NCI-H1417 treated with DMSO at 0.1 percent for 48 hours (cell line): ENCODE measurements around the gene PLXDC2.
"Not testable (repeated sequence)": the region's sequence is repeated elsewhere in the genome, so short reads cannot be mapped to it uniquely, and the experiment has no call there.

Experiments used
- DNase-seq: peaks from one replicate; lab custom pipeline; 2025; lab: John Stamatoyannopoulos, UW

PLXDC2 gene

DNA sequence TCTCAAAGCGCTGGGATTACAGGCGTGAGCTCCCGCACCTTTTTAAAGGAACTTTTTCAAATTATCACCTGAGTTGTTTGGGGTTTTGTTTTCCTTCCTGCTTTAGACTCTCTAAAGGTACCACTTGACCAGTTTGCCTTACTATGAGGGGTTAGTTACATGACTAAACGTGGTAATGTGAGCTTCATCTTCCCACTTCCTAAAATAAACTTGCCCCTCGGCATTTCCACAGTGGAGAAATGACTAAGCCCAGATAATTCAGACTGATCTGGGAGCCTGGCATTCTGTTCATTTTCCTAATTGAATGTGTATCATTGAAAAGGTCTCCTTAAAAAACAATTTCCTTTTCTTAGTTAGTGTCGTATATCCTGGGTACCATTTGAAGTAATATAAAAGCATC lies 163.4 kb downstream of the PLXDC2 start:
- no peak for DNase-seq

DNA sequence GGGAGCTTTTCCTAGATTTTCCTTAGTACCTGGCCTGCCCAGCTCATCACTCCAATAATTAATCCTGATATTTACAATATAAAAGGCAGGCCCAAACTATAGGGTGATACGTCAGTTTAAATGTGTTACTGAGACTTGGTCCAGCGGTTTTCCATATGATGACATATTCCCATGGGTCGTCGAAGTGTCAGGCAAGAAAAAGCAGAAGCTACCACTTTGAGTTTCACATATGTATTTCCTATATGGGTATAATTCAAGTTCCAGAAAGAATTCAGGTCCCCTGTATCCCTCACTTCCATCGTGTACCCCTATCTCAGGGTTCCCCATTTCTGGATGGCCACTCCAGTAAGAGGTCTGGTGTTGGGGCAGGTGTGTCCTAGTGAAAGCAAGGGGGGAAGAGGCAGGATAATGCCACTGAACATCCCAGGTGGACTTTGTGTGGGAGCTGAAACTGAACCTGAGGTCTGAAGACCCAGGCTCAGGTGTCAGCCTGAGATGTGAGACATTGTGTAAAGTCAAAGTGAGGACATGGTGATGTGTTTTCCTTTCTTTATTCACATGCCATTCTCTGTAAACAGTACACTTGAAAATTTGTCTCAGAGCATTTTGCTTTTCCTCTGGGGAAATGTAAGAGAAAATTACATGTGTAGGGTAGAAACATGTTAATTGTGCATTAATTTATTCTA lies 167.8 kb downstream of the PLXDC2 start:
- no peak for DNase-seq

DNA sequence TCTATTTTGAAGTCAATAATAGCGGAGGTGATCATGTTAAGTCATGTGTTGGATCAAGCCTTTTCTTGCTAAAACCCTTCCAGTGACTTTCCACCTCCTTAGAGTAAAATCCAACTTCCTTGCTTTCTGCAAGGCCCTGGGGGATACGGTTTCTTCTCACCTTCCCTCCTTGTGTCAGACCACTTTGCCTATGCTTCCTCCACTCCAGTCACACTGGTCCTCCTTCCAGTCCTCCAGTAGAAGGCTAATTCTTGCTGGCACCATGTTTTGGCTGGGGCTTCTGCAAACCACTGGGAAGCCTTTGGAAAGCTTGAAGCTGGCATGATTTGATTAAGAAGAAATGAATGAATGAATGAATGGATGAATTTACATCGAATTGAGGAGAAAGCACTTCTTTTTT lies 169.5 kb downstream of the PLXDC2 start:
- no peak for DNase-seq

DNA sequence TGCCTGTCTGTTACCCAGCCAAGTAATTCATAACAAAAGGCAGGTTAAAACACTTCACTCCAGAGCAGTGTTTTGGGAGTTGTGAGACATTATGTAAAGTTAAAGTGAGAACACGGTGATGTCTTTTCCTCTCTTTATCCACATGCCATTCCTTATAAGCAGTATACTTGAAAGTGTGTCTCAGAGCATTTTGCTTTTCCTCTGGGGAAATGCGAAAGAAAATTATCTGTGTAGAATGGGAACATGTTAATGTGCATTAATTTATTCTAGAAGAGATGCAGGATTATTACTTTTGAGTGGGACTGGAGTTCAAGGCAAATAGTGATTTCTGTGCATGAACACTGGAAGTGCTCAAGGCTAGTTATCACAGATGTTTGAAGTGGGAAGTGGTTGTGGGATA lies 170.4 kb downstream of the PLXDC2 start:
- DNase-seq, result no peak

DNA sequence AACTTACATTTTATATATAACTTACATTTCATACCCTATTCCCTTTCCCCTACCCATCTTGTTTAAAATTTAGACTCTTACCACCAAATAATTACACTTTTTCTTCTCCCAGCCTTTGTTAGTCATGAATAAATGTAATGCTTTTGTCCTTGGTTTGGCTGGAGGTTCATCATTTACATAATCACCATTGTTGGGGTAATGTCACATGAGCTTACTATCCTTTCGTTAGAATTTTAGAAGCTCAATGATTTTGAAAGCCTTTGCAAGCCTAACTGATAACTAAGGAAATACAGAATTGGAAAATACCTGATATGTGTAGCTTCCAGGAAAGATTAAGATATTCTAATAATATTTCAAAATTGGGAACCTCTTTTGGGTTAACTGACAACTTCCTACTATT lies 171.7 kb downstream of the PLXDC2 start:
- DNase-seq, result no peak

DNA sequence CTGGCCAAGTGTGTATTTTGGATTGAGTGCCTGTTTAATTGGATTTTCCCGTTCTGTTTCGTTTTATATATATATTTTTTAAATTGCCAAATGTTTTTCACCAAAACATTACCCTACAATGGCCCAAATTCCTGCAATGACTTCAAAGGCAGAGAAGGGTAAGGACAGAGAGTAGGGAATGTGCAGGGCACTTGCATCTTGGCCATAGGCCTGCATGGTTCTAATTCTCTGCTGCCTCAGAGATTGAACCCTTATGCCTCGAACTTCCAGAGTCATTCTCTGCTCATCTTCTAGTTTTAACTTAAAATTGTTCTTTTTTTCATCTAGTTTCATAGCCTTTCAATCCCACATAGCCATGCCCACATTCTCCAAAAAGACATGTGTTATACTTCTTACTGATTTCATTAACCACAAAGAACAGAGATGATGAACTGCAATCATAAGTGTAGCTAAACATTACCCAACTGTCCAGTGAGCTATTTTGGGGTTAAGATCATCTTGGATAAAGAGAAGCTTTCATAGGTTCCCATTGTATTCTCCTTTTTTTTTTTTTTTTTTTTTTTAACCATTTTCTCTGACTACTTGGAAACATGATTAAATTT lies 177.6 kb downstream of the PLXDC2 start:
- no peak for DNase-seq

DNA sequence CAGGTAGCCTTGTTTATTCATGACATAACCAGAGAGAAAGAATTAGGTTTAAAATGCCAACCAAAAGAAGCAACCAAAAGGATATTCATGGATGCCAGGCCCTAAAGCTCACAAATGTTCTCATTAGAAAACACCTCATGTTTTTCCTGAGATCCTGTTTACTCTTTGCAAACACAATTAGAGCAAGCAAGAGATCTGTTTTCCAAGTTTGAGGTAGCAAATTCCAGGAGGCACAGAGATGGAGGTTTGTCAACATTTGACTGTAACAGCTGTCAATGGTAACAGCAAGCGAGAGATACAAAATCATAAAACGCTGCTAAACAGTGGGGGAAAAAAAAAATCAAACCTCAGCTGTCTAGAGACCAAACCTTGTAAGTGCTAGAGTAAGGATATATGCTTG lies 182.2 kb downstream of the PLXDC2 start:
- no peak for DNase-seq

DNA sequence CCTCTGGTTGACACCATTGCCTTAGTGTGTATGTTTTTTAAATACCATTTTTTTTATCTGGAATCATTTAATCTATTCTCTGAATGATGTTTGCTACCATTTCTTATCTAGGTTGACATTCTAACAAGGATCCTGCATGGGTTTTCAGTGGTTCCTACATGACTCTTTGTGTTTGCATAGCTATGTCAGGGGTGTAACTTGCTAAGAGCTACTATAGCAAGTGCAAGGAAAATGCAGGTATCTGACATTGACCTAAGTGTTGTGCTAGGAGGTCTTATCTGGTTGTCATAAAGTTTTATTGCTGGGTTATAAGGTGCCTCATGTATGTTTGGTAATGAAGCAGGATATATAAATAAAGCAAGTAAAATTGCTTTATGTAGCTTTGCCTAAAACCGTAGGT lies 183.2 kb downstream of the PLXDC2 start:
- no peak for DNase-seq

DNA sequence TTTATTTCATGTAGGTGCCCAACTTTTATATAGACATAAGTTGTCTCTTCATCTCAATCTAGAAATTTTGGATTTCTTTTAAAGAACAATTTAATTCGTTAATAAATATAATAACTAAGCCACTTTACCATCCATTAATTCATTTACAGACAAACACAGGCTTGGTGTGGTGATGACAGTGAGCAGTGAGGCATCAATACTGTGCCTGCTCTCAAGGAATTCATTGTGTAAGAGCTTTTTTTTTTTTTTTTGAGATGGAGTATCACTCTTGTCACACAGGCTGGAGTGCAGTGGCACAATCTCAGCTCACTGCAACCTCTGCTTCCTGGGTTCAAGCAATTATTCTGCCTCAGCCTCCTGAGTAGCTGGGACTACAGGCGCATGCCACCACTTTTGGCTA lies 185.8 kb downstream of the PLXDC2 start:
- not testable (repeated sequence) for DNase-seq

DNA sequence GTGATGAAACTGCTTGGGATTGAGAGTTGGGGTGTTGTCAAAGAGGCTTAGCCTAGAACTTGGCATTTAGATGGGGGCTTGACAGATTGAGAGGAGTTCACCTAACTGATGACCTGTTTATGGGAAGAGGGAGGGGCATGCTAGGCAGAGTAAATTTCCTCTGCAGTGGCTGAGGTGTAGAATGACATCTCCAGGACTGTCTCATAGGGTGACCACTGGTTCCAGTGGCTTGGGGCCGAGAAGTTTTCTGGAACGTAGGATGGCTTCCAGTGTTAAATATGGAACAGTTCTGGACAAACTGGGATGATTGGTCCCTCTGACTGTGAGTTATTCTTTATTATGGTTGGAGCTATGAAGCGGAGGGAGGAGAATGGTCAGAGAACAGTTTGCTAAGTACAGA lies 186.4 kb downstream of the PLXDC2 start:
- DNase-seq, result no peak

DNA sequence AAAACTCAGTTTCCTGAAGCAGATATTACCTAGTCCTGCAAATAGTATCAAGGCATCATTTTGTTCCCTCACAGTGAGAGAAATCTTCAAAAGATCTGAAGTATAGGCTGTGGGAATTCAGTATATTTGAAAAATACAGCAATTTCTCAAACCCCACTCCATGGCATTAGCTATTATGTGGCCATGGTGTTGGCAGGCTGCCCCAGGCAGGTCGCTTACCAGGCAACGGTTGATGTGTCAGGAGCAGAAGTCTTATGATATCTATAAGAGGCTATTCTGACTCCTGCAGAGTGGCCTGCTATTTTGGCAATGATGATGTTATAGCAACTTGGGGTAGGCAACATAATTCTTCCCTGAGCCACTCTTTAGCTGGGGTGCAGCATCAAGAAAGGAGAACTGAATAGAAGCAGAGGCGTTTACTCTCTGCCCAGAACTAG lies 187.9 kb downstream of the PLXDC2 start:
- no peak for DNase-seq

DNA sequence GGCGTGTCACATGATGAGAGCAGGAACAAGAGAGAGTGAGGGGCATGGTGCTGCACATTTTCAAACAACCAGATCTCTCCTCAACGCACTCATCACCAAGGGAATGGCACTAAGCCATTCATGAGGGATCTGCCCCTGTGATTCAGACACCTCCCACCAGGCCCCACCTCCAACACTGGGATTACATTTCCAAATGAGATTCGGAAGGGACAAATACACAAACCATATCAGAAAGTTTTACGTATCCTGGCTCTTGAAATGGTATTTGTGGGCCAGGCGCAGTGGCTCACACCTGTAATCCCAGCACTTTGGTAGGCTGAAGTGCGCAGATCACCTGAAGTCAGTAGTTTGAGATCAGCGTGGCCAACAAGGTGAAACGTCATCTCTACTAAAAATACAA lies 189.4 kb downstream of the PLXDC2 start:
- DNase-seq, result no peak

DNA sequence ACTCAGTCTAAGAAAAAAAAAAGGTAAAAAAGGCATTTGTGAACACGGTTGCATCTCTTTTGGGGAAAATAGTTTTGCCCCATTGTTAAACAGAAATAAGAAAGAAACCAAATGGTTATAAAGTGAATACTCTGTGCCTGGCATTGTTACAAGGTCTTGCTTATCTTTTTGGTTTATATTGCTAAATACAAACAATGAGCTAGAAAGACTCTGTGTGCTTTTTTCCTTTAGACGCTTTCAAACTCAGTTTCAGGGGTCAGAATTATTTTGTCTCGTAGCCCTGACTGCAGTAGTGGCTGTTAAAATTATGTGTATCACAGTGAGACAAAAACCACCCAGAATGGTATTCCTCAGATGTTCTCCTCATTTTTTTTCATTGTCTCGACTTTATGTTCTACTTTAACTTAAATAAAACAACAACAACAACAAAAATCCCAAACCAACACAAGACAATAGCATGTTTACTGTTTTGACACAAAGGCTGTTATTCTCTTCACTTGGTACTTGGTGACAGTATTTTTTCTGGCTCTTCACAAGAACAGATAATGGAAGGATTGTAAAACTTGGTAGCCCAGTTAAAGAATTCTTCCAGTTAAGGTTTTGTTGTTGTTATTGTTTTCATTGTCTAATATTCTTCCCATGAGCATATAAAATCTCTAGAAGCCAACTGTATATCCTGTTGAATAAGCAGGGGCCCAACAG lies 190.1 kb downstream of the PLXDC2 start:
- DNase-seq, result no peak

DNA sequence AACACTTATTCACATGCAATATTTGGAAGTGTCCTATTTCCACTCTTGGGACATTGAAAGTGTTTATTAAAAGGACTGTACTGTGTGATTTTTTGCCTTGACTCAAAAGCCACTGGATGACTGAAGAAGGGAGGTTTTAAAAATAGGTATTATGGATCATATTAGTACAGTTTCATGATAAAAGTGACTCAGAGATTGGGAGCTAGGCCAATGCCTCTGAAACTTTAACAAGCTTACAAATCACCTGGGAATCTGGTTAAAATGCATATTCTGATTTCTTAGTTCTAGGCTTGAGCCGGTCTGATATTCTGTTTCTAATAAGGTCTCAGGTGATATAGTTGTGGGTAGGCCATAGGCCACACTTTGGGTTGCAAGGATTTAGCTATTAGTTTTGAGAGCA lies 191.2 kb downstream of the PLXDC2 start:
- DNase-seq, result no peak

DNA sequence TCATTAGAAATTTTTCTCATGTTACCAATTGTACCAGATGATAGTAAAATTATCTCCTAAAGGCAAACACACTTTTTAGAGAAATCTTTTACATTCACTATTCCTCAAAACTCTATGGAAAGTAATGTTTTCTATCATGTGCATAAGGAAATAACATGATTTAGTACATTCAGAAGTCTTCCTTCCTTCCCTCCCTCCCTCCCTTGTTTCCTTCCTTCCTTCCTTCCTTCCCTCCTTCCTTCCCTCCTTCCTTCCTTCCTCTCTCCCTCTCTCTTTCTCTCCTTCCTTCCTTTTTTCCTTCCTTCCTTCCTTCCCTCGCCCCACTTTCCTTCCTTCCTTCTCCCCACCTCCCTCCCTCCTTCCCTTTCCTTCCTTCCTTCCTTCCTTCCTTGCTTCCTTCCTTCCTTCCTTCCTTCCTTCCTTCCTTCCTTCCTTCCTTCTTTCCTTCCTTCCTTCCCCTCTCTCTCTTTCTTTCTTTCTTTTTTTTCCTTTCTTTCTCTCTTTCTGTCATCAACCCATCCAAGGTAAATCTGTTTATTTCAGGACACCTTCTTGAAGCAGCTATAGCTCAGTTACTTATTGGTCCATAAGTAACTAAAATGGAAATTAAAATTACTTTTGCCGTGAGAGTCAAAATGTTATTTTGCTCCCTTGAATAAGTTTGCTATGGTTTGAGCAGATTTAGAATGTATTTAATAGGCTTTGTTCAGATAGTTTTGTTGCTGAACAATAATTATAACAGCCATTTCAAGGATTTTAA lies 197.9 kb downstream of the PLXDC2 start:
- no peak for DNase-seq

DNA sequence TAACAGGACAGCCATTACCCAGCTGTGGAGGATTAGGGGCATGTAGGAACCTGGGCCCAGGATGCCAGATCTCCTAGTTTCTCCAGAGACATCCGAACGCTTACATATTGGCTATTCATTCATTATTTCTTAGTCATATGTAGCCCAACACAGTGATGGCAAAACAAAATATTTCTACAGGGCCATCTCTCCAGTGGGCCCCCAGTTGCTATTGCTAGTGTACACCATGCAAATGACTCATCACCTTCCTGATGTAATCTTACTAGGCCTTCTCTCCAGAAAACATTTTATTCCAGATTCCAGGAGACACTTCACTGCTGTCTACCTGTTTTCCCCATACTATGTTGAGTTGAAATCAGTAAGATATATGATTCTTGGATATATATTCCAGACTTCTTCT lies 201.7 kb downstream of the PLXDC2 start:
- no peak for DNase-seq

DNA sequence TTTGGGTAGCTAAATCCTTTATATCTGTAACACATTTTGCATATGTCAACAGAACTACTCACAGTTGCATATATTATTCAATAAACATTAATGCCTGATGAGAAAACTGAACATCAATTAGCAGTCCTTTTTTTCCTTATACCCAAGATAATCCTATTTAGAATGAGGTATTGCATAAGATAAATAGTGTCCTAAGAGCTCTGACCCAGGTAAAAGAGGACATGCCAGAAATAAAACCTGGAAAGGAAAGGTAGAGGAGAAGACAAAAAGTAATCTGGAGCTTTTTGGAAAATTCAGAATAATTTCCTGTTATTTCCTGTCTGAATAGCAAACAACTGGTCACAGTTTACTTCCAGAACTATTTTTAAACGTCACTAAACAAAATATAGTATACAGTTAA lies 204.4 kb downstream of the PLXDC2 start:
- DNase-seq, result no peak

DNA sequence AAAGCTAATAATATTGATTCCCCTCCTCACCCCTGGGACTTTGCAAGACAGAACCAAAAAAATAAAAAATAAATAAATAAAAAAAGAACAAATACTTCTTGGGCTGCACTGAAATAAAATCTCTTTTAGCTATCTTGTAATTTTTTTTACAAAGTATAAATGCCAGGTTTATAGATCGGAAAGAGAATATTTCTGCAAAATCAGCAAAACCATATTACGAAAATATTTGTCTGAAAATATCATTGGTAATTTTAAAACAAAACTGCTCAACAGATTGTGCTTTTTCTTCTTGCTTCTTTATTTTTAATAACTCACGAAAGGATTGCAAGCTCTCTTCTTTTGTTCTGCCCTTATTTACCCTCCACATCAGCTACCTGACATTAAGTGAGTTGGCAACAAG lies 213.3 kb downstream of the PLXDC2 start:
- no peak for DNase-seq

DNA sequence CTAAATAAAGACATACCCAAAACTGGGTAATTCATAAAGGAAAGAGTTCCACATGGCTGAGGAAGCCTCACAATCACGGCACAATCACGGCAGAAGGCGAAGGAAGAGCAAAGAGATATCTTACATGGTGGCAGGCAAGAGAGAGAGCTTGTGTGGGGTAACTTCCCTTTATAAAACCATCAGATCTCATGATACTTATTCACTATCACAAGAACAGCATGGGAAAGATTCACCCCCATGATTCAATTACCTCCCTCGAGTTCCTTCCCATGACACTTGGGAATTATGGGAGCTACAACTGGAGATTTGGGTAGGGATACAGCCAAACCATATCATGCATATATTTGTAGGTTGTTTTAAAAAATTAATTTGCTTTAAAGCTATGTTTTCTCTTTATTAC lies 217.2 kb downstream of the PLXDC2 start:
- no peak for DNase-seq

DNA sequence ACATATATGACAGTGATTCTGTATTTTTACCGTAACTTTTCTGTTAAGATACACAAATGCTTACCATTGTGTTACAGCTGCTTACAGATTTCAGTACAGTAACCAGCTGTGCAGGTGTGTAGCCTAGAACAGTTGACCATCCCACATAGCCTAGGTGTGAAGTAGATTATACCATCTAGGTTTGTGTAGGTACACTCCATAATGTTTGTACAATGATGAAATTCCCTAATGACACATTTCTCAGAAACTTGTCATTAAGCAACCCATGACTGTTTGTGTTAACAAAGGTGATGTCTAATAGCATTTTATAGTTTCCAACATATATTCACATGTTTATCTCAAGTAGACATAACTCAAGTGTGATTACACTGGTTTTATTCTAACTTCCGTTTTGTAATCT lies 218.5 kb downstream of the PLXDC2 start:
- DNase-seq, result no peak

DNA sequence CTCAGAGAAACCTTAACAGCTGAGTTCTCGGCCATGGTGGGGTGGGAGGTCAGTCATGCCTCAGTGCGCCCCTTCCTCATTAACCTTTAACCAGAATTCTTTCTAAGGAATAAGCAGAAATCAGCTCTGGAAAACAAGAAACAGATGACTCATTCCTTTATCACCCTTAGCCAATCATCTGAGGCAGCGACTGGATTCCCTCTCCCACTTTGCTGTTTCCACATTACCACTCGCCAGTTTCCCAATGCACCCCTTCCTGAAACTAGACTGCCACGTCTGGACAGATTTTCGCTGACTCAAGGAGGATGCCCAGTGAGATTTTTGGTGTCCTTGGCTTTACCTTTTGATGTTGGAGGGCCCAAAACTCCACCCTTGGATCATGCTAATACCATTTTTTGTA lies 223.8 kb downstream of the PLXDC2 start:
- no peak for DNase-seq

DNA sequence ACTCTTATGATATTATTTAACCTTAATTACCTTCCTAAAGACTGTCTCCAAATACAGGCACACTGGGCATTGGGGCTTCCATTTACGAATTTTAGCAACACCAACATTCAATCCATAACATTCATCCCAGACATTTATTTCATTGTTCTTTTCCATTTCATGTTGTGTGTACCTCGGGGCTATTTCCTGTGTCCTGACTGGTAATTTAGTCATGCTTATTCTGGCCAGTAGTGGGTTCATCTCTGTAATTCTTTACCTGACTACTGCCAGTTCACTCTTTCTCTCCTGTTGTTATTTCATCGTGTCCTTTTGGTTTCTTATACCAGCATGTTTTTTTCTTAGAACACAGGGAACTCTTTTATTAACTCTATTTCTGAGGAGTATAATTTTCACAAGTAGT lies 225.7 kb downstream of the PLXDC2 start:
- DNase-seq, result no peak

DNA sequence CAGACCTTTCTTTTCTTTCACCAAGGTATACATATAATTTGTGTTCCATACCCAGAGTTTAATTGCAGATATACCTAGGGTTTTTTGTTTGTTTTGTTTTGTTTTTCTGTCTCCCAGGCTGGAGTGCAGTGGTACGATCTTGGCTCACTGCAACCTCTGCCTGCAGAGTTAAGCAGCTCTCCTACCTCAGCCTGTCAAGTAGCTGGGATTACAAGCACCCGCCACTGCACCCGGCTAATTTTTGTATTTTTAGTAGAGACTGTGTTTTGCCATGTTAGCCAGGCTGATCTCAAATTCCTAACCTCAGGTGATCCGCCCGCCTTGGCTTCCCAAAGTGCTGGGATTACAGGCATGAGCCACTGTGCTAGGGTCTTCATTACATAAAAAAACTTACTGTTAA lies 228.9 kb downstream of the PLXDC2 start:
- not testable (repeated sequence) for DNase-seq
